Mesodermal cell (in vitro differentiated cells): ENCODE data around the gene SERTAD2.

ENCODE experiments used
- H3K27ac ChIP-seq: 2 replicates; pipeline ENCODE4 v1.7.0; 2013; ENCODE audit warnings: mild to moderate bottlenecking, low read depth, low read length, moderate library complexity; ENCODE audit not compliant: severe bottlenecking
- H3K36me3 ChIP-seq: 2 replicates; pipeline ENCODE4 v1.7.1; 2013; ENCODE audit warnings: mild to moderate bottlenecking, low read length, moderate library complexity; ENCODE audit not compliant: control insufficient read depth, insufficient read depth
- H3K4me1 ChIP-seq: one replicate; pipeline ENCODE4 v1.7.1; 2013; ENCODE audit warnings: mild to moderate bottlenecking, low read length; ENCODE audit not compliant: insufficient read depth, control insufficient read depth, poor library complexity, severe bottlenecking
- H3K4me3 ChIP-seq: 2 replicates; pipeline ENCODE4 v1.7.0; 2013; ENCODE audit warnings: low read length, control low read depth, mild to moderate bottlenecking; ENCODE audit not compliant: insufficient read depth, poor library complexity, severe bottlenecking; ENCODE audit errors: extremely low read depth
- H3K9me3 ChIP-seq: 2 replicates; pipeline ENCODE4 v1.7.1; 2013; ENCODE audit warnings: mild to moderate bottlenecking, low read length, moderate library complexity; ENCODE audit not compliant: control insufficient read depth
- WGBS, 2 experiments: methylation state at CpG; one replicate each; pipeline ENCODE4 v1.1.5; 2013; ENCODE audit warnings: missing lambda C conversion rate in 2 of 2; ENCODE audit not compliant: insufficient coverage in 2 of 2; 5-methylcytosine and 5-hydroxymethylcytosine counted together

Gene SERTAD2

DNA sequence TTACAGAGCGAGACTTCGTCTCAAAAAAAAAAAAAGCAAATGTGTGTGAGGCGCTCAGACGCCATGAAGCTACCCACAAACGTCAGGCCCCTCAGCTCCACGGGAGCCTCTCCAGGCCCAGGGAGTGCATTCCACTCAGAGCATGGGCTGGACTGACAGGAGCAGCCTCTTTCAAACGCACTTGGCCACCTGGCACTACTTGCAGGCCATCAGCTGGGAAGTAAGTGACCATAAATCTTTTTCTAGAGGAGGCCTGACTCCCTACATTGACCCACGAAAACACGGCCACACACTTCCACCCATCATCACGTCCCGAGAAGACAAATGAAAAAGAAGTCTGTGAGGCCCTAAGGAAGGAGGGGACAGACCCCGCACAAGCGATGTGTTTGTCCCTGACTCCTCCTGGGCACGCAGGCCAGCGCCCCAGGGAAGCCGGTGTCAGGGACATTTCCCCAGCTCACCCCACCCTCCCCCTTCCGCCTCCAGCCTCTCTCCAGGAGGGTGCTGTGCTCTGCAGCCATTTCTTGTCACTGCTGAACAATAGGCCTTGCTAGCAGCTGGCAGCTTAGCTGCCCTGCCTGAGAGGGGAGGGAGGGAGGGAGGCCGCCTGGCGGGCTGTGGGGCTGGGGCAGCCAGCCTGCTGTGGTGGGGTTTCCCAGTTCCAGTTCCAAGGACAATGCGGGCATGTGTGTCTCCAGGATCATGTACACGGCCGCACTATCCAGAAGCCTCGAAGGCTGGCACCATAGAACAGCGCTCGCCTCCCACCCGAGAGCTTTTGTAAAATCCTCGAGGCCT, 26.6 kb downstream of the SERTAD2 start:
- no peak overlapping the region for H3K4me3 ChIP-seq
- H3K4me1 ChIP-seq = peaks cover 12% of the 10 kb centered on the region
- H3K36me3 ChIP-seq = peaks cover 14% of the 10 kb centered on the region
- 75 to 78% methylated on average over 14 of the region's 27 CpGs for WGBS, 2 experiments
- H3K27ac ChIP-seq = peak overlapping the region; percentile 29
- no peaks in the 10 kb centered on the region for H3K9me3 ChIP-seq

- H3K9me3 ChIP-seq = no peaks in the 10 kb centered on the region
- H3K4me3 ChIP-seq = no peak overlapping the region
- H3K27ac ChIP-seq = no peak overlapping the region
- WGBS, 2 experiments = 86 to 88% methylated on average over 6 to 7 of the region's 10 CpGs
- H3K36me3 ChIP-seq = peaks cover 6% of the 10 kb centered on the region
- peaks cover 12% of the 10 kb centered on the region for H3K4me1 ChIP-seq
Observed at GRCh38 chr2:64626146-64626809, 27.4 kb downstream of the SERTAD2 start.

- Histone ChIP-seq H3K27ac (no peak overlapping the region), H3K4me3 (no peak overlapping the region), H3K4me1 (peaks cover 12% of the 10 kb centered on the region), H3K36me3 (no peaks in the 10 kb centered on the region), H3K9me3 (no peaks in the 10 kb centered on the region)
- WGBS, 2 experiments = 86 to 91% methylated on average over 5 of the region's 7 CpGs
Observed at GRCh38 chr2:64625299-64626145, 28.2 kb downstream of the SERTAD2 start.

DNA sequence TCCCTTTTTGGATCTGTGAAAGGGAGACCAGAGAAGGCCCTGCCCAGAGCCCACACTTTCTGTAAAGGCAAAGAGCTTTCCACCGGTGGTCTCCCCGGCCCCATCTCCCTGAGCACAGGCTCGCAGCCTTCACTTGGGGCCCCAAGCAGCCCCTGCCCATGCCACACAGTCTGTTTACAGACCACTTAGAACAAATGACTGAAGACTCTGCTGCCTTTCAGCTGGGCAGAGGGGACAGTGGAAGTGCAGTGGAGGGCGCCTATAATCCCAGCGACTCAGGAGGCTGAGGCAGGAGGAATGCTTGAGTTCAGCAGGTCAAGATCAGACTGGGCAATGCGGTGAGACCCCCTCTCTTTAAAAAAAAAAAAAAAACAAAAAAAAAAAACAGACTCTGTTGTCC, 28.9 kb downstream of the SERTAD2 start:
- WGBS, 2 experiments = 97 to 98% methylated on average over 5 to 6 of the region's 6 CpGs
- Histone ChIP-seq H3K27ac (no peak overlapping the region), H3K36me3 (no peaks in the 10 kb centered on the region), H3K4me1 (peaks cover 12% of the 10 kb centered on the region), H3K4me3 (no peak overlapping the region), H3K9me3 (no peaks in the 10 kb centered on the region)

DNA sequence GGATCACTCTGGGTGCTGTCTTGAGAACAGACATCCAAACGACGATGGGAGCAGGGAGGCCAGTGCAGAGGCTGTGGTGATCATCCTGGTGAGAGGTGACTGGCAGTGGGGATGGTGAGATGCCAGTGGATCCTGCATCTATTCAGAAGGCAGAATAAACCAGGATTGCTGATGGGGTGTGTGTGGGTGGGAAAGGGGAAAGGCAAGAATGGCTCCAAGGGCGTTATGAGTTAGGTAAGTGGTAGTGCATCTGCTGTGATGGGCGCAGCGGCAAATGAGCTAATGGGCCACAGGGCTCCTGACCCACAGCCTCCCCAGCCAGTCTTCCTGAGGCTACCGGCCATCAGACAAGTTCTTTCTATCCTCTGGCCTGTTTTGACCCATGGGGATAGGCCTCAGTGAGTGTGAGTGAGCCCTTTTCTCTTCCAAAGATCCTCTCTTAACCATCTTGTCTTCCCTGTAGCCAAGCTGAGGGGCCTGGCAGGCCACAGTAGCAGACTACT, 29.6 kb downstream of the SERTAD2 start:
- no peaks in the 10 kb centered on the region for H3K36me3 ChIP-seq
- H3K27ac ChIP-seq = no peak overlapping the region

DNA sequence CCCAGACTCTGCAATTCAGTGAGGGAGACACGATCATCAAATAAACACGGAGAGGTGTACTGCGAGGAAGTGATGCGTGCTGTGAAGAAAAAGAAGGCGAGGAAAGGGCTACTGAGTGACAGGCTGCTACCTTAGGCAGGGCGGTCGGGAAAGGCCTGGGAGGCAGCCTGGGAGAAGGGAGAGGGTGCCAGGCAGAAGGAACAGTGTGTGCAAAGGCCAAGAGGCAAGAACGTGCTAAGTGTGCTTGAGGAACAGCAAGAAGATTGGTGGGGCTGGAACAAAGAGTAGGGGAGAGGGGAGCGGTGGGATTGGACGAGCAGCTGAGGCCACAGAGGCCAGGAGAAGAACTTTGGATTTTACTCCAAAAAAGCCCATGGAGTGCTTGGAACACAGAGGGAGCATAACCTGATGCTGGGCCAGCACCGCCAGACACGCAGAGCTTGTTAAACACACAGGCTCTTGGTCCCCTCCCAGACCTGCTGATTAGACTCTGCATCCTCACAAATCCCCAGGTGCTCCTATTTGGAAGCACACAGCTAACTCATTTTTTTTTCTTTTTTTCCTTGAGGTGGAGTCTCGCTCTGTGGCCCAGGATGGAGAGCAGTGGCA, 30.4 kb downstream of the SERTAD2 start:
- Histone ChIP-seq H3K4me1 (peaks cover 12% of the 10 kb centered on the region), H3K36me3 (no peaks in the 10 kb centered on the region), H3K4me3 (no peak overlapping the region), H3K27ac (no peak overlapping the region), H3K9me3 (no peaks in the 10 kb centered on the region)
- 88 to 93% methylated on average over 13 of the region's 13 CpGs for WGBS, 2 experiments

More for the DNA sequence above, 29.6 kb downstream of the SERTAD2 start:
- Histone ChIP-seq H3K4me1 (peaks cover 12% of the 10 kb centered on the region), H3K4me3 (no peak overlapping the region), H3K9me3 (no peaks in the 10 kb centered on the region)
- 94 to 99% methylated on average over 5 to 6 of the region's 6 CpGs for WGBS, 2 experiments

GRCh38 chr2:64622443-64623241, 31.1 kb downstream of the SERTAD2 start:
- no peak overlapping the region for H3K4me3 ChIP-seq
- no peaks in the 10 kb centered on the region for H3K9me3 ChIP-seq
- peaks cover 15% of the 10 kb centered on the region for H3K4me1 ChIP-seq
- no peaks in the 10 kb centered on the region for H3K36me3 ChIP-seq
- no peak overlapping the region for H3K27ac ChIP-seq
- WGBS, 2 experiments = 72 to 78% methylated on average over 9 to 12 of the region's 13 CpGs

- Histone ChIP-seq H3K27ac (no peak overlapping the region), H3K36me3 (no peaks in the 10 kb centered on the region), H3K4me1 (peaks cover 23% of the 10 kb centered on the region), H3K9me3 (no peaks in the 10 kb centered on the region), H3K4me3 (no peak overlapping the region)
- 50 to 90% methylated on average over 2 of the region's 4 CpGs for WGBS, 2 experiments
Observed at GRCh38 chr2:64620661-64621060, 33.1 kb downstream of the SERTAD2 start.

DNA sequence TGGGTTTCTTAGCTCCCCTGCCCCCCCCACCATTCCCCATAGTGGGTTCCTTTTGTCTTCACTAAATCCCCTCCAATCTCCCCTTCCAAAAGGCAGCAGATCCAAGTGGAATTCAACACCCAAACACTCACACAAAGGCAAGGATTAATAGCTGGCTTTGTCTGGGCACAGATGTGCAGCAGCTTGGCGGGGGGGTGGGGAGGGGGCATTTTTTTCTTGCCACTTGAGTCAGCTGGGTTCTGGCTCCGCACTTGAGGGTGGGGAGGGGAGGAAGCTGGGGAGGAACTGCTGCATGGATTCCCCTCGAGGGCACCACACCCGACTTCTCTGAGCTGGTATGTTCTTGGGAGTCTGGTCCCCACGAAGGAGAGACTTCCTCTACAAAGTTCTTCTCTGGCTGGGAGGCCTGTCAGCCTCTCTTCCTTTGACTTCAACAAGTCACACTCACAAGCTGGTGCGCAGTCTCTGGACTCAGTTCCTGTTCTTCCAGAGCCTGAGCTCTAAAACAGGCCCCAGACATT, 36.0 kb downstream of the SERTAD2 start:
- H3K4me3 ChIP-seq = no peak overlapping the region
- H3K36me3 ChIP-seq = no peaks in the 10 kb centered on the region
- peaks cover 14% of the 10 kb centered on the region for H3K4me1 ChIP-seq
- 60% methylated on average over 2 of the region's 6 CpGs; no CpG with 5 or more reads in 1 of the 2 experiments for WGBS, 2 experiments
- no peaks in the 10 kb centered on the region for H3K9me3 ChIP-seq
- no peak overlapping the region for H3K27ac ChIP-seq
